NCI-H524 (cell line): ENCODE measurements around the gene DUSP1.

Experiments used
- DNase-seq, 2 experiments: peaks; one replicate each; lab custom pipeline; 2025; lab: John Stamatoyannopoulos, UW

The DUSP1 gene

GRCh38 chr5:172724242-172725183 lies 46.5 kb downstream of the DUSP1 start:
- no peak for DNase-seq

GRCh38 chr5:172723508-172723907 lies 47.5 kb downstream of the DUSP1 start:
- no peak for DNase-seq

- no peak for DNase-seq
These were observed 48.6 kb downstream of the DUSP1 start for GRCh38 chr5:172722327-172722815.

GRCh38 chr5:172721455-172722326 lies 49.3 kb downstream of the DUSP1 start:
- no peak for DNase-seq

GRCh38 chr5:172720655-172721054 lies 50.3 kb downstream of the DUSP1 start:
- DNase-seq = no peak

GRCh38 chr5:172719211-172719610 lies 51.8 kb downstream of the DUSP1 start:
- no peak for DNase-seq

GRCh38 chr5:172718527-172719114 lies 52.4 kb downstream of the DUSP1 start:
- no peak for DNase-seq
